Mesenteric fat pad (tissue), 1 donor: ENCODE results near the gene TRABD2B. TPM values are rescaled to one million over a fixed set of nuclear protein-coding genes. Genes with fewer than 3 reads are reported as not detected.
A peak's percentile ranks its signal among the peaks of the same experiment; 100 is the strongest.
"Not testable (repeated sequence)": the region's sequence is repeated elsewhere in the genome, so short reads cannot be mapped to it uniquely, and the experiment has no call there.

Source experiments
- DNase-seq: peaks from one replicate; pipeline ENCODE4 v3.0.0-alpha.2; 2020; ENCODE audit warnings: low spot score
- total RNA-seq: library from RNA; stranded (reverse); fragmentation: NEBNext Ultra II Directional; extraction: Animal tissue kit (Norgen Biotek cat#: 25700); gene quantifications from one replicate; pipeline ENCODE4 v1.2.1, GENCODE V29; 2021
- donor health status: DM: yes; HTN: yes; CAD: no.

Gene TRABD2B
- total RNA-seq, 1 donor from 2014 or later: 2.3 TPM

DNA sequence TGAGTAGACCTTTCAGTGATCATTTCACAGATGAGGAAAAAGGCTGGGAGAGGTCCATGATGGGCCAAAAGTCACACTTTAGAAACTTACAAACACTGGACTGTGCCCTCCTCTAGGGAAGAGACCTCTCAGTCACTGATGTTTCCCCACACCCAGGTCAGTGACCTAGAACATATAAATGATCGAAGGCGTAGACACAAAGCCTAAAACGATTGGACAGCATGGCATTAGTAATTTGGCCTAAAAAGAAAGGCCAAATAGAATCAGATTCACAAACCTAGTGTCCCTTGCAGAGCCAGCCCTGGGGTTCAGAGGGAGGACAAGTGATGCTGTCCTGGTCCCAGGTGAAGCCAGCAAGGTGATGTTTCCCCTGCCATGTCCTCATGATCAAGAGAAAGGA, 27.7 kb downstream of the TRABD2B start:
- no peak for DNase-seq

- no peak for DNase-seq
Measured at GRCh38 chr1:47968556-47968888, 28.7 kb downstream of the TRABD2B start.

GRCh38 chr1:47967864-47968555, 29.2 kb downstream of the TRABD2B start:
- no peak for DNase-seq

GRCh38 chr1:47965816-47966215, 31.4 kb downstream of the TRABD2B start:
- DNase-seq: no peak

DNA sequence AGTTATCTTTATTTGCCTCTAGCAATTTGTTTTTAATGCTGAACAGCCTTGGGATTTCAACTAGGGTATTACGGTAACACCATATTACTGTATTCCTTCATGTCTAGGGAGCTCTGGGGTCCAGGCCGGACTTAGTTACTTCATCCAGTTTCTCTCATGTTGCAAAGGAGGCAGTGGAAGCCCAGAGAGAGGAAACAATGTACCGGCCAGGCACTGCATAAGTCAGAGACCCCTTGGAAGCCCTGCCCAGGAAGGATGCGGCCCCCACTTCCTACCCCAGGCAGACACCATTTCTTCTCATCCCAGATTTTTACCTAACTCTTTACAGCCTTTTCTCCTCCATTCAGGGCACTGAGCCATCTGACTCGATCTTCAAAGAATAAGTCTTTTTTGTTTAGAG, 32.5 kb downstream of the TRABD2B start:
- DNase-seq: no peak

GRCh38 chr1:47963568-47964358, 33.4 kb downstream of the TRABD2B start:
- no peak for DNase-seq

GRCh38 chr1:47962750-47963492, 34.3 kb downstream of the TRABD2B start:
- no peak for DNase-seq

- DNase-seq: not testable (repeated sequence)
Measured at GRCh38 chr1:47961835-47962234, 35.4 kb downstream of the TRABD2B start.

DNA sequence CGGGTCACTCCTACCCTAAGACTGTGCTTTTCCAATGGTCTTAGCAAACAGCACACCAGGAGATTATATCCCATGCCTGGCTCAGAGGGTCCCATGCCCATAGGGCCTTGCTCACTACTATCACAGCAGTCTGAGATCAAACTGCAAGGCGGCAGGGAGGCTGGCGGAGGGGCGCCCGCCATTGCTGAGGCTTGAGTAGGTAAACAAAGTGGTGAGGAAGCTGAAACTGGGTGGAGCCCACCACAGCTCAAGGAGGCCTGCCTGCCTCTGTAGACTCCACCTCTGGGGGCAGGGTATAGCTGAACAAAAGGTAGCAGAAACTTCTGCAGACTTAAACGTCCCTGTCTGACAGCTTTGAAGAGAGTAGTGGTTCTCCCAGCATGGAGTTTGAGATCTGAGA, 40.7 kb downstream of the TRABD2B start:
- DNase-seq: not testable (repeated sequence)

- DNase-seq: no peak
Measured at GRCh38 chr1:47953661-47954060, 43.5 kb downstream of the TRABD2B start.

DNA sequence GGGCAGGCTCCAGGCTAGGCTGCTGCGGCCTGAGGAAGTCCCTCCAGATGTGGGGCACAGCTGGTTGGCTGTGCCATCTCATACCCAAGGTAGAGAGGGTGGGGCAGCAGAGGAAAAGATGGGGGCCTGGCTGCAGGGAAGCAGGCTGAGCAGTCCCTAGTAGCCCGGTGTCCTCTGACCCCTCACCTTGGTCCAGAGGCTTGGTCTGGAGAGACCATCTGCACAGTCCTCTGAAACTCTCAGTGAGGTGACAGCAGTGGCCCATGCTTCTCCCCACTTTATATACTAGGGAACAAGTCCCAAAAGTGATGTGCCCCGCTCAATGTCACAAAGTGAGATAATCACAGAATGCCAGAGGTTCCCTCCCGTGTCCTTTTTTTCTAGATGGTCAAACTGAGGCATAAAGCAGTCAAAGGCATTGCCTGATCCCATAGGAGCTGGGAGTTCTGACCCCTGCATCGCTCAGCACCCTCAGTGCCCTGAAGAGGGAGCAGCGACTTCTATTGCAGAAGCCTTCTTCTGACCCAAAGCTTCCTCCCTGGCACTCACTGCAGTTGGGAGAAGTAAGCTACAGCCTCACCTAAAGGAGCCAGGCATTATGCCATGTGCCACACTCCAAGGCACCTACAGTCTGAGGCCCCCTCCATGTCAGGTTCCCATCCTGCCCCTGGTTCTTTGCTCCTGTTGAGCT, 45.5 kb downstream of the TRABD2B start:
- DNase-seq: no peak

DNA sequence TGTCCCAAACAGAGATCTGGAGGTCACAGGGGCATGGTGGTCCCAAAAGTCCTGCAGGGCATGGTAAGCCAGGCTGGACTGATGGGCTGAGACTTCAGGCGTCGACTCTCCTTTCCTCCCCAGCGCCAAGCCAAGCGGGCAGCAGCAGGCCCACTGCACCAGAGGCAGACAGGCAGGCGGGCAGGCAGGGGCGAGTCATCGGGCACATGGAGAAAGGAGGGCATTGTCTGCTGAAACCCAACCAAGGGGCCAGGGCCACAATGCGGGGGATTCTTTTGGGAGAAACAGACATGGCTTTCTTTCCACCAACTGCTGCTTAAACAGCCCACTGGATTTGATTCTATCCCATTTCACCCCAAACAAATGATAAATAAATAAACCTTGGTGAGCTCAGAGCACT, 46.2 kb downstream of the TRABD2B start:
- DNase-seq: no peak

DNA sequence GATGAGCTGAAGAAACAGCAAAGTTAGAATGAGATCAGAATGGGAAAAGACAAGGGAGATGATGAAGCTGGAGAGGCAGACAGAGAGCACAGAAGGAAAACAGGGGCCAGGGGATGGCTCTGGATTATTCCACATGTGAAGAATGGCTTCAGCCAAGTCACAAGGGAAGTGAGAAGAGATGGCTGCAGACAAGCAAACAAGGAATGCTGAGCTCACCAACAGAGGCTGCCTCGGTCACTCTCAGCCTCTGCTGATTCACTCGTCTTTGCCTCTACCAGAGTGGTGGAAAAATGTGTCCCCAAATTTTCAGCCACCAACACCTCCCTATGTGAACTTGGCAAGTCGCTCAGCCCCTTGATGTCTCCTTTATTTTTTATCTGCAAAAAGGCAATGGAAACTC, 46.7 kb downstream of the TRABD2B start:
- no peak for DNase-seq

DNA sequence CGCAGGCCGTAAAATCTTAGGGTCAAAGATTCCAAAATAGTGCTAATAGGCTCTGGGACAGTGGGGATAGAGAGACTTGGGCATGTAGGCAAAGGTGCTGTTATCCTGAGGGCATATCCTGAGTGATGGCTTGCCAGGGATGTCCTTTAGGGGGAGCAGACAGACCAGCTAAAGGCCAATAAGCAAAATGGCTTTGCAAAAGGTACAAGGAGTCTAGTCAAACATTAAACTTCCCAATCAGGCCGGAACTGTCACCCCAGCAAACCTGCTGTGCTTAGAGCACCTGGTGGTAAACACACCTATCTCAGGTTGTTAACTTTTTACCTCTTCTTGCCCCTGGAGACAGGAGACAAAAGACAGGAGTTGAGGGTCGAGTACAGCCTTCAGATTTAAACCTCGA, 49.1 kb downstream of the TRABD2B start:
- no peak for DNase-seq

GRCh38 chr1:47947531-47947930, 49.7 kb downstream of the TRABD2B start:
- no peak for DNase-seq

DNA sequence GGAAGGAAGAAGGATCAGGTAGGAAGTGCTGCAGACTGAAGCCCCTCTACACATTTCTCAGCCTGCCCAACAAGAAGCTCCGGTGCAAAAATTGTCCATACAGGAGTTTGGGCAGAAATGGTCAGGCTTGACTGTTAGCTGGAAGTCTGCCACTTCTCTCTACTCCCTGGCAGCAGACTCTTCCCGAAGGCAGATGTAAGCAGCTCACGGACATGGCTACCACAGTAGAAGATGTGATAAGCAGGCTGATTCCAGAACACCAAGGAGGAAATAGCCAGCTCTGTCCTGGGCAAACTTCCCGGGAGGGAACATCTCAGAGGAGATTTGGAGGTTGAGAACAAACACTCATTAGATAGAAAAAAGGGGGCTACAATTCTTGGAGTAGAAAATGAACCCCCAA, 52.6 kb downstream of the TRABD2B start:
- DNase-seq: peak; percentile 47

- peak; percentile 71 for DNase-seq
Measured at GRCh38 chr1:47942240-47942629, 55.0 kb downstream of the TRABD2B start.

DNA sequence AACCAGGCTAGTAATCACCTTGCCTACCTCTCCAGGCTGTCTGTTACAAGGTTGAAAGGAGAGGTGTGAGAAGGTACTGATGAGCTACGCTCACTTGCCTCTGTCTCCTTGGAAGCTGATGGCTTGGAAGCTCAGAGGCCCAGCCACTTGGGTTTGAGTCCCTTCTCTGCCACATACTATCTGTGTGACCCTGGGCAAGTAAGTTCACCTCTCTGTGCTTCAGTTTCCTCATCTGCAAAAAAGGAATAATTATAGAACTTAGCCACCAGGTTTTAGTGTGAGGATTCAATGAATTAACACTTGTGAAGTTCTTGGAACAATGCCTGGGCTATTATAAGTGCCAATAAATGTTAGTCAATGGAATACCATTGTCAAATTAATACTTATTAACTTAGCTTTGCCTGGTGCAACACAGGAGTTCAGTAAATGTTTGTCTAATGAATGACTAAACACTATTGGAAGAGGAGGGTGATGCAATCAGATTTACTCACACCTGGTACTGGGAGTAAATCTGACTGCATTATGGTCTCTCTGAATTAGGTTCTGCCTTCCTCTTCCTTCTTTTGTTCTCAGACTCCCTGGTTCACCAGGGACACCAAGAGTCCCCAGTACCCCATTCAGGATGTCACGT, 55.5 kb downstream of the TRABD2B start:
- peak; percentile 28 for DNase-seq

DNA sequence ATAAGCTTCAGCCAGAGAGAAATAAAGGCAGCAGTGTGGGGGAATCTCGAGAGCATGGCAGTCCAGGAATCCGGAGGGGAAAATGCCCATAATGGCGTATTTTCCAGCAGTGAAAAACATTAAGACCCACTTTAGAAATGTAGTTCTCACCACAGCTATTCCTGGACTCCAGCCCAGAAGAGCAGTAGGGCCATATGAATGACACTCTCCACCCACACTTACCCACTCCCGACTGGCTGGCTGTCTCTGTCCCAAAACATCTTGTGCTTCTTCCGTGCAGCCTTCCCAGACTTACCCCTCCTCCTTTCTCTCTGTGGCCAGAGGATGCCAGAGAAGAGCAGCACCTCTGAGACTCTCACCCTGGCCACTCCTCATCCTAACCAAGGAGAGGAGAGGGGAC, 56.4 kb downstream of the TRABD2B start:
- peak; percentile 37 for DNase-seq

GRCh38 chr1:47940326-47940725, 56.9 kb downstream of the TRABD2B start:
- peak; percentile 84 for DNase-seq

DNA sequence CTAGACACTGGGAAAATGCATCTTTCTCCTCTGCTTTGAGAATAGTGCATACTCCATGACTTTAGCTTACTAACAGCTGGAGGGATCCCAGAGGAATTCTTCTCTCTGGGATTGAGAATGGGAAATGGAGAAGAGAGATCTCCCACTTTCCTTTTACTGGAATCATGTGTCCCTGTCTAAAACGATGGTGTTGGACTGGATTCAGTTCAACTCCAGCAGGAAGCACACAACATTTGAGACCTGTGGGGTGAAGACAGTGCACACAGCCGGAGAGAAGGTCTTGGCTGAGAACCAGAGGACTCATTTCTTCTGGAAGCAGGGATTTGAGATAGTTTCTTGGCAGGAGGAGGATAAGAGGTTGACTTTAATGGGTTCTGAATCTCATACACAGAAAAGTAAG, 58.7 kb downstream of the TRABD2B start:
- peak; percentile 5 for DNase-seq
